Middle frontal gyrus (tissue), 1 donor: ENCODE results near the gene ADCK2.
"Not testable (repeated sequence)": the region's sequence is repeated elsewhere in the genome, so short reads cannot be mapped to it uniquely, and the experiment has no call there.

Source experiments
- DNase-seq: peaks from one replicate; pipeline ENCODE4 v3.0.0-alpha.2; 2015; ENCODE audit warnings: low spot score; ENCODE audit errors: extremely low spot score

The ADCK2 gene

GRCh38 chr7:140672382-140673062, at the start of gene ADCK2:
Gene ADCK2 (plus strand): TSS chr7:140672945. CDS start chr7:140673331, 386 bp downstream.
- no peak for DNase-seq

- DNase-seq = no peak
Measured at GRCh38 chr7:140623980-140624379, 48.8 kb upstream of the ADCK2 start.

- no peak for DNase-seq
Measured at GRCh38 chr7:140624392-140625191, 48.2 kb upstream of the ADCK2 start.

- not testable (repeated sequence) for DNase-seq
Measured at GRCh38 chr7:140625192-140625558, 47.6 kb upstream of the ADCK2 start.

GRCh38 chr7:140625908-140626868, 46.6 kb upstream of the ADCK2 start:
- peak; percentile 27 for DNase-seq

- DNase-seq = no peak
Measured at GRCh38 chr7:140631021-140631420, 41.7 kb upstream of the ADCK2 start.

GRCh38 chr7:140631602-140632001, 41.1 kb upstream of the ADCK2 start:
- no peak for DNase-seq

GRCh38 chr7:140635345-140635744, 37.4 kb upstream of the ADCK2 start:
- no peak for DNase-seq

GRCh38 chr7:140635816-140636215, 36.9 kb upstream of the ADCK2 start:
- DNase-seq = no peak

- no peak for DNase-seq
Measured at GRCh38 chr7:140637400-140637799, 35.3 kb upstream of the ADCK2 start.

- DNase-seq = no peak
Measured at GRCh38 chr7:140638173-140638791, 34.5 kb upstream of the ADCK2 start.

- DNase-seq = no peak
Measured at GRCh38 chr7:140639366-140640053, 33.2 kb upstream of the ADCK2 start.

- no peak for DNase-seq
Measured at GRCh38 chr7:140640060-140640637, 32.6 kb upstream of the ADCK2 start.

GRCh38 chr7:140640727-140641523, 31.8 kb upstream of the ADCK2 start, which contains the start of gene DENND2A:
Gene DENND2A (minus strand): TSS chr7:140640813. CDS start chr7:140602397, 38,416 bp downstream.
- DNase-seq = peak; percentile 31

GRCh38 chr7:140641524-140642195, 31.1 kb upstream of the ADCK2 start:
- DNase-seq = no peak

GRCh38 chr7:140643416-140643815, 29.3 kb upstream of the ADCK2 start:
- DNase-seq = no peak

GRCh38 chr7:140644761-140645160, 28.0 kb upstream of the ADCK2 start:
- not testable (repeated sequence) for DNase-seq

- DNase-seq = no peak
Measured at GRCh38 chr7:140645166-140645900, 27.4 kb upstream of the ADCK2 start.
